ENCODE measurements around the gene TMEM185B.

TMEM185B gene

GRCh38 chr2:120230515-120231471 lies 7.6 kb upstream of the TMEM185B start:
- no peak for FAIRE-seq

DNA sequence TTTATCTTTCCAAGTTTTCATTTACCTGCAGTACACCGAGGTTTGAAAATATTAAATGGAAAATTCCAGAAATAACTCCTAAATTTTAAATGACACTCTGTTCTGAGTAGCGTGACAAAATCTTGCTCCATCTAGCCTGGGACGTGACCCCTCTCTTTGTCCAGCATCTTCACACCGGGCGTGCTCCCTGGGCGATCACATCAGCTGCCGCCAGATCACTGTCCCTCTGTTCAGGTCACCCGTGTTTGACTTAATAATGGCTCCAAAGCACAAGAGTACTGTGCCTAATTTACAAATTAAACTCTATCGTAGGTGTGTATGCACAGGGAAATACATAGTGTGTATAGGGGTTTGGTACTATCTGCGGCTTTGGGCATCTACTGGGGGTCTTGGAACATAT lies 6.1 kb upstream of the TMEM185B start:
- FAIRE-seq = no peak

- FAIRE-seq = no peak
Measured at GRCh38 chr2:120228503-120228902, 5.3 kb upstream of the TMEM185B start.

GRCh38 chr2:120227111-120227991 lies 4.2 kb upstream of the TMEM185B start:
- no peak for FAIRE-seq

DNA sequence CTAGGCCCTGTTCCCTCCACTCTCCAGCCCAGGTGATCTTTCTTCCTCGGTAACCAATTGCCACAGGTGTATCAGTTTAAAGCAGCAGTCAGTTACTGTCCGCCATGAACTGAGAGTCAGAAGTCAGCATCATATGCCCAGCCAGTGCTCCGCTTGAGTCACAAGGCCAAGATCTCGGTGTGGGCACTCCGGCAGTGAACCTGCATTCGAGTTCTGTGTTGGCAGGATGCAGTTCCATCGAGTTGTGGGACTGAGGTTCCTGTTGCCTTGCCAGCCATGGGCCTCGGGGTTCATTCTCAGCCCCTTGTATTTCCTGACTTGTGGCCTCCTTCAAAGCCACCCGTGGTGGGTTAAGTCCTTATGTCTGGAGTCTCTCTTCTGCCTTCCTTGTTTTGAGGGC lies 3.1 kb upstream of the TMEM185B start:
- no peak for FAIRE-seq

- no peak for FAIRE-seq
Measured at GRCh38 chr2:120225549-120226065, 2.4 kb upstream of the TMEM185B start.

GRCh38 chr2:120224735-120225548 lies 1.7 kb upstream of the TMEM185B start:
- no peak for FAIRE-seq

DNA sequence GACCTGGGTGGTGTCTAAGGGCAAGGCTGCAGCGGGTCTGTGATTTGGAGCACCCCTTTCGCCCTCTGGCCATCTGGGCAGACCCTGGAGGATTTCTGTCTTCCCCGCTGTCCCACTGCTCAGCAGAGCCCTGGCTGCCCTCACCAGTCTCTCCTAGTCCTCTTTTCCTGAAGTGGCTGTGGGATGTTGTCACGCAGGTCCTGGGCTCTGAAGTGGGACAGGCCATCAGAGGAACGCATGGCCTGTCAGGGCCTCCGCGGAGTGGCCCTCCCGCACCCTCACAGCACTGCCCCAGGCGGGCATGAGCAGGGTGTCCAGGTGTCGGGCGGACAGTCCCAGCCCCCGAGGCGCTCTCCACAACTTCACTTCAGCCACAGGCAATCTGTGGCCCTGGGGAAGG lies 1.1 kb upstream of the TMEM185B start:
- FAIRE-seq = no peak

- FAIRE-seq = no peak
Measured at GRCh38 chr2:120222186-120223033, 790 bp downstream of the TMEM185B start.

GRCh38 chr2:120221616-120222015 lies 1.6 kb downstream of the TMEM185B start:
- FAIRE-seq = no peak

DNA sequence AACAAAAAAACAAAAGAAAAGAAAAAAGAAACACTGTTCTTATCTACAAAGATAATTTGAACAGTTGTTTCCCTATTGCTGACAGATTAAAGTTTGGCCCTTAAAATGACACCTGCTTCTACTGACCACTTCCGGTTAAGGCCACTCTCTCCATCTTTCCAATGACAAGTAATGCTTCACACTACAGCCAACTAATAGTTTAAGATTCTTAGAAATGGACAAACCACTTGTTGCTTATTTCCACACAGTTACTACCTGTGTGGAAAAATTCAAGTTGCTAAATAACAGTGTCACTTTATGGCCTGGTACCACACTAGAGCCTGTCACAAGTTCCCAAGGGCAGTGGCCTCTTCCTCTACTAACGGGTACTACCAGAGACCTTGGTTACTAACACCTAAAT lies 2.4 kb downstream of the TMEM185B start:
- FAIRE-seq = no peak

DNA sequence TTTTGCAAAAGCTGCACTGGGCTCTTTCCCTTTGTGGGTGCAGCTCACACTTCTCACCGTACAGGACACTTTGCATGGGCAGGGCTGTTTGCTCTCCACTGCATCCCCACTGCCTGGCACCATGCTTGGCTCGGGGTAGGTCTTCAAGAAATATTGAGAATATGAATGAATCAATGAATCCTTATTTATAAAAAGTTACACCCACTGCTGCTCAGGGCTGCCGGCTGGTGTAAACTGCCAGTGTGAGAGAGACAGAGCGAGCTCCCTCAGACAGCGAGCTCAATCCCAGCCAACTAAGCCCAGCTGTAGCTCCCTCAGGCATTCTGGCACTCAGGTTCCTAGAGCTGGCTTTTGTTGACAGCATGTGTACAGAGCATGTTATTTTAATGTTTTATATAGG lies 3.4 kb downstream of the TMEM185B start:
- no peak for FAIRE-seq

DNA sequence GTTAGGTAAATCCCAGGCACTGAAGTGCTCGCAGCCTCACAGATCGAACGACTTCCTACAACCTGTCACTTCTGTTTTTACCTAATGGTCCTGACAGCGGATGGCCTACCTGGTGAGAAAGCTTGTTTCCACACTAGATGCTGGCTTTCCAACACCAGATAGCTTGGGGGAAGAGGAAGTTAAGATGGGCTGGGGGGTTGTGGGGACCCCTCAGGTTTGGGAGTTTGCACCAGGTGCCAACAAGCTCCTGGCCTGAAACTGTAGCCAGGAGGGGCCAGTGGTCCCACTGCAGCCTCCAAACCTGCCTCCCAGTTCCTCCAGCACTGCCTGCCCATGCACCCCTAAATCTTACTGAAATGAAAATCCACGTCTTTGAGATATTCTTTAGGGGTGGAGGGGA lies 3.9 kb downstream of the TMEM185B start:
- FAIRE-seq = no peak

GRCh38 chr2:120218181-120218580 lies 5.0 kb downstream of the TMEM185B start:
- no peak for FAIRE-seq

DNA sequence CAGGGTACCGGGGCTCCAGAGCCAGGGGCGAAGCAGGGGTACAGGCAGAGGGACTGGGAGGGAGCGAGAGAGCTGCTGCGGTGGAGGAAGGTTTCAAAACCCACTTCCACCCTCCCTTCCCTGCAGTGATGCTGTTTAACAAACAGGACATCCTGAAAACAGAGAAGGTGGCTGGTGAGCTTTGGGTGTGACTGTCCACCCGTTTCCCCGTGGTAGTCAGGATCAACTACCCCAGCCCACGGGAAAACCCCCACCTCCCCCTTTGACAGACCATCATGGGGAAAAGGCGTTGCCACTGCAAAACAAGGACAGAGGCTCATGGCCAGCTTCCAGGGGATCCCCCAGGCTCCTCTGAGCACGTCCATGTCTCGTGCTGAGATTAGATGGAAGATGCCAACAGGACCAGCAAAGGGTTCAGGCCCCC lies 12.9 kb downstream of the TMEM185B start:
- no peak for FAIRE-seq

DNA sequence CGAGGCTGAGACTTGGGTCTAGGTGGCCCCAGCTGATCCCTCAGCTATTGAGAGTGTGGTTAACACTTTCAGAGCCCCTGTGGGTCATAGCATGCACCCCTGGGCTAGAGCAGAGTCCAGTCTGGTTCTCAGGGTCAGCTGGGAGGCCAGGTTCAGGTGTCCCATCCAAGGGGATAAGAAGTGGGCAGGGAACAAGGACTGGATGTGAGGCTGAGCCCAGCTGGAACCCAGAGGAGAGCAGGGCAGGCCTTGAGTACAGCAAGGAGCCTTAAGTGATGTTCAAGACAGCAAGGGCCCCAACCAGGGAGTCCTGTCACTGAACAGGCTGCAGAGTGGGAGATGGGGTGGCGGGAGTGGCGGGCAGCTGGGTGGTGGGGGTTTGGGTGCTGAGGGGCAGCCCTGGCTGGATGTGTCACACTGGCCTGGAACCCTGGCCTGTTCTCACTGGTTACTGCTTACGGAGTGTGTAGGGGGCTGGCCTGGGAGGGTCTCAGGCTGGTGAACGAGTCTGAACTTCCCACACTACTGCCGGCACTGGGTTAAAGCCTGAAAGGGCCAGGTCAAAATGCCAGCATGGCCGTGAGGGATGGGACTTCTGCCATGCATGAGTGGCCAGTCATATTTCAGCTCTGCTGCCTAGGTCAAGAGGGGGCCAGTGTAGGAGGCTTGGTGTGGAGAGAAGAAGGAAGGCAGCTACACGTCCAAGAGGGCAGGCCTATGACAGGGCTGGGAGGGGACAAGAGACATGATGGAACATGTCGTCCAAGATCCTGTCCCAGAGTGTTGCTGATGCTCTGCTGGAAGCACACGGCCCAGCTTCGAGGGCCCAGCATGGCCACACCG lies 13.6 kb downstream of the TMEM185B start:
- no peak for FAIRE-seq

DNA sequence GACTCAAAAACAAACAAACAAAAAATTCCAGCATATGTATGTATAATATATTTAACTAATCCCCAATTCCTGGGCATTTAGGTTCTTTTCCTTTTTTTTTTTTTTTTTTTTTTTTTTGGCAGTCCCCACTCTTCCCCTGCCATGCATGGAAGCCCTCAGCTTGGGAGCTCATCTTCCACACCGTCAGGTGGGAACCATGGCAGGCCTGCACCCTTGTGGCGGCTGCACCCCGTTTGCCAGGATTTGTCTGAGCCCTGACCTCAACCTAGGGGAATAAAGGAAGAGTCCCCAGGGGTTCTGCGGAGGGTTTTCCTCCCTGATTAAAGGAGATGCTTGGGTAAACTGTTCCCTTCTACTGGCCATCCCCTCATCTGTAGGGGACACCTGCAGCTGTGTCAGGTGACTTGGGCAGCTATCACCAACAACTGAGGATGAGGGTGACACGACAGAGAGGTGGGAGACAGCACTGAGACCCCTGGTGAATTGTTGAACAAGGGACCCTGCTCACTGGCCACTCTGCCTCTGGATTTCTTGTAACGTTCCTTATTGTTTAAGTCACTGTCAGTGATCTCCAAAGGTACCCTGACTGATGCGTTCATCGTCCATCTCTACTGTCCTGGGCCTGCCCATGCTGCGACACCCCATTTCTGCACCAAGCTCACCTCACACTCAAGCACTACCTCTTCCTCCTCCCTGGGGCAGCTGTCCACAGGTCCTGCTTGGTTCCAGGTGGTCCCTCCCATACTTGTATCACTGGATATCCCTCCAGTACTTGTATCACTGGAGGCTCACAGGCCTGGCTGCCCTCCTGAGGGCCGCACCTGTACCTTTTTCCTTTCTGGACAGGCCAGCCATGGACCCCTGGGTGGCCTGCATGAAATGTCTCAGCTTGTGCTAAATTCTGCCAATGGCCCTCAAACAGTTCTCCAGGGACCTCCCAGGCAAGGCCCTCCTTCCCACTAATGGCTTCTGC lies 14.5 kb downstream of the TMEM185B start:
- FAIRE-seq = no peak

DNA sequence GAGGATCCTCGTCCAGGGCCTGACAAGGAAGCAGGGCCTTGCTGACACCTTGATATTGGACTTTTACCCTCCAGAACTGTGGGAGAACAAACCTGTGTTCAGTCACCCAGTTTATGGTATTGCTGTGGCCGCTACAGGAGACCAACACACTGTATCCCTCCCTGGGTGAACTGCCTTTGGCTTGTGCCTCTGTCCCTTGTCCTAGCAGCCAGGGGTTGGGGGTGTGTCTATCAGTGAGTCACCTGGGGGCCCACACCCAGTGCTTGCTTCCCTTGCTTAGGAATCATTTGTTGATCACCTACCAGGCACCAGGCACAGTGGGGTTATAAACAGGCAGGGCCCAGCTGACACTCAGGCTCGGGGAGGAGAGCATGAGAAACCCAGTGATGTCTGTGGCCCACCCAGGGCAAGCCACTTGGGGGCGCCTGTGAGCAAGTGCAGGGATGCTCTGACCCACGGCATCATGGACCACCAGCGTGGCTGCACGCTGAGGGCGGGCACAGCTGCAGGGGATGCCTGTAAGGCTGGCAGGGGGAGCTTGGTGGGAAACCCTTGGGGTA lies 17.1 kb downstream of the TMEM185B start:
- no peak for FAIRE-seq

Measured in TTC549 (cell line).